Choroid plexus epithelial cell (primary cell): ENCODE measurements around the gene CDH4.

ENCODE experiments used
- DNase-seq: peaks from one replicate; pipeline ENCODE4 v3.0.0-alpha.2; 2010; ENCODE audit warnings: low read depth
- H3K4me3 ChIP-seq: 2 replicates; pipeline ENCODE4 v1.5.1; 2011; ENCODE audit warnings: low read depth, mild to moderate bottlenecking, control low read depth, low read length, moderate library complexity
- CTCF ChIP-seq: conservative IDR thresholded peaks from 2 replicates; pipeline ENCODE4 v1.5.1; 2011; ENCODE audit warnings: low read depth, mild to moderate bottlenecking, control low read depth, inconsistent platforms, low read length, moderate library complexity

Gene CDH4

GRCh38 chr20:61514396-61514795 is 262.3 kb downstream of the CDH4 start:
- H3K4me3 ChIP-seq = no peak overlapping the region
- no peak for TF ChIP-seq CTCF
- no peak for DNase-seq

GRCh38 chr20:61514805-61515505 is 262.9 kb downstream of the CDH4 start:
- no peak for TF ChIP-seq CTCF
- DNase-seq = no peak
- no peak overlapping the region for H3K4me3 ChIP-seq

GRCh38 chr20:61515922-61516321 is 263.9 kb downstream of the CDH4 start:
- H3K4me3 ChIP-seq = no peak overlapping the region

GRCh38 chr20:61516346-61517208 is 264.5 kb downstream of the CDH4 start:
- TF ChIP-seq CTCF = no peak
- DNase-seq = no peak
- no peak overlapping the region for H3K4me3 ChIP-seq

More at GRCh38 chr20:61515922-61516321, 263.9 kb downstream of the CDH4 start:
- no peak for TF ChIP-seq CTCF
- no peak for DNase-seq

DNA sequence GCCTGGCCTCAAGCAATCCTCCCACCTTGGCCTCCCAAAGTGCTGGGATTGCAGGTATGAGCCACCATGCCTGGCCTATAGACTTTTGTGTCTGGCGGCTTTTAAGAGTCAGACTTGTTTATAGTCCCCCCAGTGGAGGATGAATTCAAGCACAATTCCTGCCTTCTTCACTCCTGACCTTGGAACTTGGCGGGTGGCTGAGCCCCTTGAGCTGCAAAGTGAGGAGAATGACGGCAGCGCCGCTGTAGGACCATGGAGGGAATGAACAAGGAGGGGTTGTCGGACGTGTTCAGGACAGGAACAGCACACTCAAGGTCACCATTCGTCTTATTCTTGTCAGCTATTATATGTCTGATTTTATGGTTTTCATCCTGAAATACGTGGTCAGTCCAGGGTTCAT is 265.4 kb downstream of the CDH4 start:
- DNase-seq = no peak
- no peak for TF ChIP-seq CTCF
- H3K4me3 ChIP-seq = no peak overlapping the region

GRCh38 chr20:61518424-61518951 is 266.4 kb downstream of the CDH4 start:
- no peak overlapping the region for H3K4me3 ChIP-seq
- no peak for TF ChIP-seq CTCF
- no peak for DNase-seq

GRCh38 chr20:61519488-61519887 is 267.4 kb downstream of the CDH4 start:
- no peak for TF ChIP-seq CTCF
- DNase-seq = no peak
- H3K4me3 ChIP-seq = no peak overlapping the region
